Central memory CD8-positive, alpha-beta T cell (primary cell): ENCODE results near the gene KRT79.
"Not testable (repeated sequence)": the region's sequence is repeated elsewhere in the genome, so short reads cannot be mapped to it uniquely, and the experiment has no call there.

Experiments used
- ATAC-seq: fragments of 150-1000 bp; cut with Tn5 transposase; replicated peaks from 2 replicates; pipeline ENCODE4 v1.10.0; 2022; ENCODE audit warnings: mild to moderate bottlenecking, moderate FRiP score, moderate number of reproducible peaks; ENCODE audit not compliant: poor library complexity, severe bottlenecking; ENCODE audit errors: extremely low read depth
- DNase-seq, 2 donors: peaks; one replicate each; pipeline ENCODE4 v3.0.0; 2021; ENCODE audit warnings: low spot score in 2 of 2
- H3K27ac Mint-ChIP-seq: one replicate; pipeline ENCODE4 v1.8.0; 2022; ENCODE audit warnings: low read depth, mild to moderate bottlenecking, moderate library complexity, mixed read lengths
- H3K27me3 Mint-ChIP-seq: one replicate; pipeline ENCODE4 v1.8.0; 2022; ENCODE audit warnings: mixed read lengths
- H3K36me3 Mint-ChIP-seq: one replicate; pipeline ENCODE4 v1.8.0; 2022; ENCODE audit warnings: mild to moderate bottlenecking, moderate library complexity, mixed read lengths; ENCODE audit not compliant: insufficient read depth
- H3K4me1 Mint-ChIP-seq: one replicate; pipeline ENCODE4 v1.8.0; 2022; ENCODE audit warnings: mixed read lengths
- H3K4me3 Mint-ChIP-seq: one replicate; pipeline ENCODE4 v1.8.0; 2022; ENCODE audit warnings: mild to moderate bottlenecking, moderate library complexity, mixed read lengths
- H3K9me3 Mint-ChIP-seq: one replicate; pipeline ENCODE4 v1.8.0; 2022; ENCODE audit warnings: mixed read lengths

The KRT79 gene

GRCh38 chr12:52798671-52799504 lies 35.2 kb downstream of the KRT79 start:
- Mint-ChIP-seq H3K4me3 (no peak overlapping the region), H3K27ac (no peak overlapping the region), H3K27me3 (peaks cover 4% of the 10 kb centered on the region), H3K36me3 (no peaks in the 10 kb centered on the region), H3K4me1 (no peaks in the 10 kb centered on the region), H3K9me3 (no peaks in the 10 kb centered on the region)
- ATAC-seq (no peak), DNase-seq (no peak)

GRCh38 chr12:52798003-52798670 lies 36.0 kb downstream of the KRT79 start:
- Mint-ChIP-seq H3K36me3 (no peaks in the 10 kb centered on the region), H3K4me1 (no peaks in the 10 kb centered on the region), H3K4me3 (no peak overlapping the region), H3K27me3 (peaks cover 11% of the 10 kb centered on the region), H3K9me3 (no peaks in the 10 kb centered on the region), H3K27ac (no peak overlapping the region)
- DNase-seq = no peak
- no peak for ATAC-seq

GRCh38 chr12:52797529-52797894 lies 36.6 kb downstream of the KRT79 start:
- no peaks in the 10 kb centered on the region for H3K9me3 Mint-ChIP-seq
- no peak overlapping the region for H3K27ac Mint-ChIP-seq
- peaks cover 11% of the 10 kb centered on the region for H3K27me3 Mint-ChIP-seq
- H3K4me3 Mint-ChIP-seq = no peak overlapping the region
- H3K4me1 Mint-ChIP-seq = no peaks in the 10 kb centered on the region
- DNase-seq = no peak
- no peak for ATAC-seq
- no peaks in the 10 kb centered on the region for H3K36me3 Mint-ChIP-seq

GRCh38 chr12:52796839-52797528 lies 37.1 kb downstream of the KRT79 start:
- no peak overlapping the region for H3K4me3 Mint-ChIP-seq
- no peaks in the 10 kb centered on the region for H3K36me3 Mint-ChIP-seq
- ATAC-seq (no peak), DNase-seq (no peak)
- H3K9me3 Mint-ChIP-seq = no peaks in the 10 kb centered on the region
- no peak overlapping the region for H3K27ac Mint-ChIP-seq
- no peaks in the 10 kb centered on the region for H3K4me1 Mint-ChIP-seq
- H3K27me3 Mint-ChIP-seq = peaks cover 13% of the 10 kb centered on the region

GRCh38 chr12:52796429-52796794 lies 37.7 kb downstream of the KRT79 start:
- H3K9me3 Mint-ChIP-seq = no peaks in the 10 kb centered on the region
- ATAC-seq = no peak
- peaks cover 4% of the 10 kb centered on the region for H3K4me1 Mint-ChIP-seq
- H3K27ac Mint-ChIP-seq = no peak overlapping the region
- H3K4me3 Mint-ChIP-seq = no peak overlapping the region
- DNase-seq = no peak
- H3K36me3 Mint-ChIP-seq = no peaks in the 10 kb centered on the region
- H3K27me3 Mint-ChIP-seq = peaks cover 19% of the 10 kb centered on the region

- no peak within 1 kb of the TSS for H3K27ac Mint-ChIP-seq
- H3K36me3 Mint-ChIP-seq = no peaks in the 10 kb centered on the region
- H3K27me3 Mint-ChIP-seq = peaks cover 24% of the 10 kb centered on the region
- DNase-seq = no peak
- no peak for ATAC-seq
- peaks cover 5% of the 10 kb centered on the region for H3K4me1 Mint-ChIP-seq
- no peak within 1 kb of the TSS for H3K4me3 Mint-ChIP-seq
- no peaks in the 10 kb centered on the region for H3K9me3 Mint-ChIP-seq
Observed at GRCh38 chr12:52795694-52796428, 38.2 kb downstream of the KRT79 start, which contains the start of gene KRT3. KRT3 (minus strand) TSS chr12:52796117; CDS start chr12:52796042, 75 bp downstream.

GRCh38 chr12:52795332-52795674 lies 38.8 kb downstream of the KRT79 start:
- ATAC-seq, H3K27ac Mint-ChIP-seq, H3K36me3 Mint-ChIP-seq, H3K9me3 Mint-ChIP-seq, H3K4me3 Mint-ChIP-seq, DNase-seq: not testable (repeated sequence)
- Mint-ChIP-seq H3K27me3 (peaks cover 30% of the 10 kb centered on the region), H3K4me1 (peaks cover 11% of the 10 kb centered on the region)

GRCh38 chr12:52794479-52795331 lies 39.4 kb downstream of the KRT79 start:
- ATAC-seq = no peak

GRCh38 chr12:52792185-52793029 lies 41.7 kb downstream of the KRT79 start:
- ATAC-seq = no peak

More at GRCh38 chr12:52794479-52795331, 39.4 kb downstream of the KRT79 start:
- Mint-ChIP-seq H3K9me3 (no peaks in the 10 kb centered on the region), H3K27ac (no peak overlapping the region), H3K4me3 (no peak overlapping the region), H3K4me1 (peaks cover 17% of the 10 kb centered on the region), H3K27me3 (peaks cover 36% of the 10 kb centered on the region), H3K36me3 (no peaks in the 10 kb centered on the region)
- no peak for DNase-seq

GRCh38 chr12:52791271-52792184 lies 42.6 kb downstream of the KRT79 start:
- Mint-ChIP-seq H3K9me3 (no peaks in the 10 kb centered on the region), H3K27me3 (peaks cover 62% of the 10 kb centered on the region), H3K4me3 (no peak overlapping the region), H3K36me3 (peaks cover 2% of the 10 kb centered on the region), H3K27ac (no peak overlapping the region), H3K4me1 (peaks cover 23% of the 10 kb centered on the region)
- ATAC-seq (no peak), DNase-seq (no peak)

More at GRCh38 chr12:52792185-52793029, 41.7 kb downstream of the KRT79 start:
- peaks cover 23% of the 10 kb centered on the region for H3K4me1 Mint-ChIP-seq
- peaks cover 59% of the 10 kb centered on the region for H3K27me3 Mint-ChIP-seq
- no peak for DNase-seq
- no peak overlapping the region for H3K27ac Mint-ChIP-seq
- no peaks in the 10 kb centered on the region for H3K9me3 Mint-ChIP-seq
- no peaks in the 10 kb centered on the region for H3K36me3 Mint-ChIP-seq
- no peak overlapping the region for H3K4me3 Mint-ChIP-seq
